ENCODE results near the gene MAD2L1.
A peak's percentile ranks its signal among the peaks of the same experiment; 100 is the strongest.
"Not testable (repeated sequence)": the region's sequence is repeated elsewhere in the genome, so short reads cannot be mapped to it uniquely, and the experiment has no call there.

MAD2L1 gene

GRCh38 chr4:120066517-120067340 lies at the start of gene MAD2L1:
MAD2L1 (minus strand) TSS chr4:120066848; CDS start chr4:120066734, 114 bp downstream.
- Mint-ChIP-seq H3K27me3 (no peaks in the 10 kb centered on the region), H3K4me3 (peak within 1 kb of the TSS; percentile 89), H3K36me3 (ENCODE audit: insufficient read depth) (peaks cover 11% of the 10 kb centered on the region), H3K4me1 (peaks cover 42% of the 10 kb centered on the region), H3K27ac (ENCODE audit: low read depth) (peak within 1 kb of the TSS; percentile 96), H3K9me3 (no peaks in the 10 kb centered on the region)
- ATAC-seq (replicated peaks; ENCODE audit: extremely low read depth, poor library complexity, severe bottlenecking) (peak; percentile 95), DNase-seq (ENCODE audit: low spot score in 2 of 2) (peak; percentile 97)

- H3K36me3 Mint-ChIP-seq (ENCODE audit: insufficient read depth): no peaks in the 10 kb centered on the region
- H3K9me3 Mint-ChIP-seq: peaks cover 2% of the 10 kb centered on the region
- DNase-seq (ENCODE audit: low spot score in 2 of 2) (no peak), ATAC-seq (replicated peaks; ENCODE audit: extremely low read depth, poor library complexity, severe bottlenecking) (no peak)
- H3K4me1 Mint-ChIP-seq: no peaks in the 10 kb centered on the region
- H3K27me3 Mint-ChIP-seq: peaks cover 18% of the 10 kb centered on the region
- H3K27ac Mint-ChIP-seq (ENCODE audit: low read depth): no peak overlapping the region
- H3K4me3 Mint-ChIP-seq: no peak overlapping the region
Observed at GRCh38 chr4:120111745-120112144, 45.1 kb upstream of the MAD2L1 start.

GRCh38 chr4:120109406-120109805 lies 42.8 kb upstream of the MAD2L1 start:
- ATAC-seq (replicated peaks; ENCODE audit: extremely low read depth, poor library complexity, severe bottlenecking): no peak
- Mint-ChIP-seq H3K27me3 (peaks cover 18% of the 10 kb centered on the region), H3K4me3 (no peak overlapping the region), H3K4me1 (no peaks in the 10 kb centered on the region), H3K27ac (ENCODE audit: low read depth) (no peak overlapping the region), H3K9me3 (no peaks in the 10 kb centered on the region), H3K36me3 (ENCODE audit: insufficient read depth) (no peaks in the 10 kb centered on the region)
- DNase-seq (ENCODE audit: low spot score in 2 of 2): no peak

GRCh38 chr4:120105472-120105871 lies 38.8 kb upstream of the MAD2L1 start:
- Mint-ChIP-seq H3K9me3 (no peaks in the 10 kb centered on the region), H3K27ac (ENCODE audit: low read depth) (no peak overlapping the region)

GRCh38 chr4:120096508-120097297 lies 30.1 kb upstream of the MAD2L1 start:
- no peak for DNase-seq (ENCODE audit: low spot score in 2 of 2)
- Mint-ChIP-seq H3K27ac (ENCODE audit: low read depth) (no peak overlapping the region), H3K4me3 (no peak overlapping the region), H3K27me3 (peaks cover 35% of the 10 kb centered on the region), H3K9me3 (no peaks in the 10 kb centered on the region), H3K36me3 (ENCODE audit: insufficient read depth) (no peaks in the 10 kb centered on the region), H3K4me1 (no peaks in the 10 kb centered on the region)
- ATAC-seq (replicated peaks; ENCODE audit: extremely low read depth, poor library complexity, severe bottlenecking): no peak

More at GRCh38 chr4:120105472-120105871, 38.8 kb upstream of the MAD2L1 start:
- H3K4me3 Mint-ChIP-seq: no peak overlapping the region
- DNase-seq (ENCODE audit: low spot score in 2 of 2) (no peak), ATAC-seq (replicated peaks; ENCODE audit: extremely low read depth, poor library complexity, severe bottlenecking) (no peak)
- H3K27me3 Mint-ChIP-seq: peaks cover 10% of the 10 kb centered on the region
- H3K36me3 Mint-ChIP-seq (ENCODE audit: insufficient read depth): no peaks in the 10 kb centered on the region
- no peaks in the 10 kb centered on the region for H3K4me1 Mint-ChIP-seq

GRCh38 chr4:120088507-120088906 lies 21.9 kb upstream of the MAD2L1 start:
- peaks cover 31% of the 10 kb centered on the region for H3K27me3 Mint-ChIP-seq
- H3K9me3 Mint-ChIP-seq: peaks cover 6% of the 10 kb centered on the region
- ATAC-seq (replicated peaks; ENCODE audit: extremely low read depth, poor library complexity, severe bottlenecking) (no peak), DNase-seq (ENCODE audit: low spot score in 2 of 2) (no peak)
- H3K4me1 Mint-ChIP-seq: no peaks in the 10 kb centered on the region
- H3K36me3 Mint-ChIP-seq (ENCODE audit: insufficient read depth): no peaks in the 10 kb centered on the region
- H3K27ac Mint-ChIP-seq (ENCODE audit: low read depth): no peak overlapping the region
- no peak overlapping the region for H3K4me3 Mint-ChIP-seq

GRCh38 chr4:120088066-120088465 lies 21.4 kb upstream of the MAD2L1 start:
- H3K9me3 Mint-ChIP-seq; H3K4me3 Mint-ChIP-seq; H3K4me1 Mint-ChIP-seq; DNase-seq (ENCODE audit: low spot score in 2 of 2); H3K27ac Mint-ChIP-seq (ENCODE audit: low read depth); ATAC-seq (replicated peaks; ENCODE audit: extremely low read depth, poor library complexity, severe bottlenecking); H3K36me3 Mint-ChIP-seq (ENCODE audit: insufficient read depth): not testable (repeated sequence)
- peaks cover 31% of the 10 kb centered on the region for H3K27me3 Mint-ChIP-seq

- Mint-ChIP-seq H3K4me1 (no peaks in the 10 kb centered on the region), H3K27ac (ENCODE audit: low read depth) (no peak overlapping the region), H3K27me3 (peaks cover 31% of the 10 kb centered on the region), H3K4me3 (no peak overlapping the region), H3K36me3 (ENCODE audit: insufficient read depth) (no peaks in the 10 kb centered on the region), H3K9me3 (peaks cover 6% of the 10 kb centered on the region)
- ATAC-seq (replicated peaks; ENCODE audit: extremely low read depth, poor library complexity, severe bottlenecking): no peak
- no peak for DNase-seq (ENCODE audit: low spot score in 2 of 2)
Observed at GRCh38 chr4:120085705-120086104, 19.1 kb upstream of the MAD2L1 start.

- peaks cover 31% of the 10 kb centered on the region for H3K27me3 Mint-ChIP-seq
Observed at GRCh38 chr4:120084327-120084726, 17.7 kb upstream of the MAD2L1 start.

GRCh38 chr4:120083152-120083551 lies 16.5 kb upstream of the MAD2L1 start:
- H3K4me1 Mint-ChIP-seq: no peaks in the 10 kb centered on the region
- ATAC-seq (replicated peaks; ENCODE audit: extremely low read depth, poor library complexity, severe bottlenecking): no peak
- H3K4me3 Mint-ChIP-seq: no peak overlapping the region
- H3K9me3 Mint-ChIP-seq: no peaks in the 10 kb centered on the region
- DNase-seq (ENCODE audit: low spot score in 2 of 2): no peak
- no peaks in the 10 kb centered on the region for H3K36me3 Mint-ChIP-seq (ENCODE audit: insufficient read depth)
- no peak overlapping the region for H3K27ac Mint-ChIP-seq (ENCODE audit: low read depth)
- peaks cover 24% of the 10 kb centered on the region for H3K27me3 Mint-ChIP-seq

More at GRCh38 chr4:120084327-120084726, 17.7 kb upstream of the MAD2L1 start:
- Mint-ChIP-seq H3K9me3 (peaks cover 6% of the 10 kb centered on the region), H3K4me3 (no peak overlapping the region), H3K36me3 (ENCODE audit: insufficient read depth) (no peaks in the 10 kb centered on the region), H3K27ac (ENCODE audit: low read depth) (no peak overlapping the region), H3K4me1 (no peaks in the 10 kb centered on the region)
- DNase-seq (ENCODE audit: low spot score in 2 of 2): no peak
- no peak for ATAC-seq (replicated peaks; ENCODE audit: extremely low read depth, poor library complexity, severe bottlenecking)

GRCh38 chr4:120082251-120082650 lies 15.6 kb upstream of the MAD2L1 start:
- H3K4me3 Mint-ChIP-seq: no peak overlapping the region
- H3K27ac Mint-ChIP-seq (ENCODE audit: low read depth): no peak overlapping the region
- H3K36me3 Mint-ChIP-seq (ENCODE audit: insufficient read depth): no peaks in the 10 kb centered on the region
- no peaks in the 10 kb centered on the region for H3K9me3 Mint-ChIP-seq
- DNase-seq (ENCODE audit: low spot score in 2 of 2) (no peak), ATAC-seq (replicated peaks; ENCODE audit: extremely low read depth, poor library complexity, severe bottlenecking) (no peak)
- no peaks in the 10 kb centered on the region for H3K4me1 Mint-ChIP-seq
- H3K27me3 Mint-ChIP-seq: peaks cover 15% of the 10 kb centered on the region

- H3K4me3 Mint-ChIP-seq: no peak overlapping the region
- no peak for DNase-seq (ENCODE audit: low spot score in 2 of 2)
- ATAC-seq (replicated peaks; ENCODE audit: extremely low read depth, poor library complexity, severe bottlenecking): no peak
- no peaks in the 10 kb centered on the region for H3K4me1 Mint-ChIP-seq
- peaks cover 10% of the 10 kb centered on the region for H3K27me3 Mint-ChIP-seq
- H3K36me3 Mint-ChIP-seq (ENCODE audit: insufficient read depth): no peaks in the 10 kb centered on the region
- no peak overlapping the region for H3K27ac Mint-ChIP-seq (ENCODE audit: low read depth)
- no peaks in the 10 kb centered on the region for H3K9me3 Mint-ChIP-seq
Observed at GRCh38 chr4:120081726-120082125, 15.1 kb upstream of the MAD2L1 start.

- DNase-seq (ENCODE audit: low spot score in 2 of 2) (no peak), ATAC-seq (replicated peaks; ENCODE audit: extremely low read depth, poor library complexity, severe bottlenecking) (no peak)
- Mint-ChIP-seq H3K27me3 (no peaks in the 10 kb centered on the region), H3K4me1 (no peaks in the 10 kb centered on the region), H3K9me3 (no peaks in the 10 kb centered on the region), H3K27ac (ENCODE audit: low read depth) (no peak overlapping the region), H3K4me3 (no peak overlapping the region), H3K36me3 (ENCODE audit: insufficient read depth) (no peaks in the 10 kb centered on the region)
Observed at GRCh38 chr4:120080533-120080932, 13.9 kb upstream of the MAD2L1 start.

Measured in central memory CD8-positive, alpha-beta T cell (primary cell).